Articular chondrocyte of knee joint (primary cell): Measurements from ENCODE around the gene GNRH2. TPM values are rescaled to one million over a fixed set of nuclear protein-coding genes. Genes with fewer than 3 reads are reported as not detected.

Experiments used
- total RNA-seq: library from RNA; depleted of rRNA; stranded (reverse); fragments of >200 nt; gene quantifications from 2 replicates; pipeline ENCODE4 v1.2.3, GENCODE V29; 2012

GNRH2 gene
- total RNA-seq: 0.22 TPM in 1 of 2 replicates, not detected in the other

GRCh38 chr20:3043322-3043721, at the start of gene GNRH2:
TSS of gene GNRH2 (plus strand) at chr20:3043622. CDS start at chr20:3044415, 793 bp downstream.

GRCh38 chr20:3045816-3046676, 2.6 kb downstream of the GNRH2 start, which contains the start of gene MRPS26:
TSS of gene MRPS26 (plus strand) at chr20:3046052. CDS start at chr20:3046069, 17 bp downstream.

GRCh38 chr20:3071610-3072529, 28.4 kb downstream of the GNRH2 start, which contains the start of gene OXT:
TSS of gene OXT (plus strand) at chr20:3071620. CDS start at chr20:3071656, 36 bp downstream.

GRCh38 chr20:3084283-3084985, 41.0 kb downstream of the GNRH2 start, which contains the start of gene AVP:
TSS of gene AVP (minus strand) at chr20:3084724. CDS start at chr20:3084674, 50 bp downstream.

Other genes starting within 250 kb of the GNRH2 start
- gene CPXM1, start 243.0 kb upstream of the GNRH2 start, total RNA-seq: 0.13 and 0.22 TPM in 2 replicates
- 0.32 TPM in 1 of 2 replicates, not detected in the other for gene C20orf141, start 228.6 kb upstream of the GNRH2 start, total RNA-seq
- under 0.01 TPM in 1 of 2 replicates, not detected in the other for gene TMEM239, start 227.3 kb upstream of the GNRH2 start, total RNA-seq
- gene PCED1A, start 203.0 kb upstream of the GNRH2 start, total RNA-seq: 15.2 and 19.1 TPM in 2 replicates
- 24.8 and 29.0 TPM in 2 replicates for gene VPS16, start 202.9 kb upstream of the GNRH2 start, total RNA-seq
- 55.6 and 56.3 TPM in 2 replicates for gene PTPRA, start 170.1 kb upstream of the GNRH2 start, total RNA-seq
- 15.8 and 24.3 TPM in 2 replicates for gene MRPS26, start 2.4 kb downstream of the GNRH2 start, total RNA-seq
- not detected in 2 replicates for gene OXT, start 28.0 kb downstream of the GNRH2 start, total RNA-seq
- not detected in 2 replicates for gene AVP, start 41.1 kb downstream of the GNRH2 start, total RNA-seq
- 12.8 and 19.0 TPM in 2 replicates for gene FASTKD5, start 116.2 kb downstream of the GNRH2 start, total RNA-seq
- gene UBOX5, start 116.2 kb downstream of the GNRH2 start, total RNA-seq: 3.5 and 4.0 TPM in 2 replicates
- 1.7 and 2.9 TPM in 2 replicates for gene LZTS3, start 129.9 kb downstream of the GNRH2 start, total RNA-seq
- 28.1 and 28.5 TPM in 2 replicates for gene DDRGK1, start 161.1 kb downstream of the GNRH2 start, total RNA-seq
- 19.8 and 26.9 TPM in 2 replicates for gene ITPA, start 165.9 kb downstream of the GNRH2 start, total RNA-seq
- 0.54 and 1.2 TPM in 2 replicates for gene SLC4A11, start 195.6 kb downstream of the GNRH2 start, total RNA-seq